Vagina (tissue), 2 donors: Measurements from ENCODE around the gene EBF4.

ENCODE experiments used
- POLR2AphosphoS5 ChIP-seq, 2 donors: sonication (generic); formaldehyde crosslinking; IDR thresholded peaks; one replicate each; pipeline ENCODE4 v1.9.0; 2017; ENCODE audit warnings: antibody characterized with exemption in 2 of 2, mild to moderate bottlenecking in 2 of 2, low read depth in 1 of 2; ENCODE audit not compliant: insufficient read depth in 1 of 2
- TF ChIP-seq, protein P1 (sequence below), 3 experiments: fragments of 450-650 bp in 2 of 3; fragments of 200-600 bp in 1 of 3; sonication (generic) in 1 of 3; IDR thresholded peaks; one replicate each; pipeline ENCODE4 v1.5.1; 2017 to 2019; ENCODE audit warnings: antibody characterized with exemption in 3 of 3, mild to moderate bottlenecking in 2 of 3, moderate library complexity in 2 of 3

DNA sequence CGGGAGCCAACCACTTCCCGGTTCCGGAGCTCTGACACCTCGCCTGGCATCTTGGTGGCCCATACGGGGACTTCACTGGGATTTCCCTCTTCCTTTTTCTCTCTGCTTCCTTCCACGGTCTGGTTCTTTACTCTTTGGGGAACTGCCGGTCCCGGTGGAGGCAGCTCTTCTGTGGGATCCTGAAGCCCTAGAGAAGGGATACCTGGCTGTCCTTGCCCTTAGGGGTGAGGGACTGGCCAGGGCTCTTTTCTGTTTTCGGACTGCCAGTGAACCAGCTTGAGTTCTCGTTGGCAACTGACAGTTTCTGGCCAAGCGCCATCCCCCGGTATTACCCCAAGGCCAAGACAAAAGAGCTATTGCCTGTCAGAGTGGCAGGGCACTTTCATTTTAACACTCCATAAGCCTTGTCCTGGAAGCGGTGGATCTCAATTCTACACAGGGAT lies 108.7 kb downstream of the EBF4 start:
- TF ChIP-seq, protein P1, sequence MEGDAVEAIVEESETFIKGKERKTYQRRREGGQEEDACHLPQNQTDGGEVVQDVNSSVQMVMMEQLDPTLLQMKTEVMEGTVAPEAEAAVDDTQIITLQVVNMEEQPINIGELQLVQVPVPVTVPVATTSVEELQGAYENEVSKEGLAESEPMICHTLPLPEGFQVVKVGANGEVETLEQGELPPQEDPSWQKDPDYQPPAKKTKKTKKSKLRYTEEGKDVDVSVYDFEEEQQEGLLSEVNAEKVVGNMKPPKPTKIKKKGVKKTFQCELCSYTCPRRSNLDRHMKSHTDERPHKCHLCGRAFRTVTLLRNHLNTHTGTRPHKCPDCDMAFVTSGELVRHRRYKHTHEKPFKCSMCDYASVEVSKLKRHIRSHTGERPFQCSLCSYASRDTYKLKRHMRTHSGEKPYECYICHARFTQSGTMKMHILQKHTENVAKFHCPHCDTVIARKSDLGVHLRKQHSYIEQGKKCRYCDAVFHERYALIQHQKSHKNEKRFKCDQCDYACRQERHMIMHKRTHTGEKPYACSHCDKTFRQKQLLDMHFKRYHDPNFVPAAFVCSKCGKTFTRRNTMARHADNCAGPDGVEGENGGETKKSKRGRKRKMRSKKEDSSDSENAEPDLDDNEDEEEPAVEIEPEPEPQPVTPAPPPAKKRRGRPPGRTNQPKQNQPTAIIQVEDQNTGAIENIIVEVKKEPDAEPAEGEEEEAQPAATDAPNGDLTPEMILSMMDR (IDR thresholded peaks at IDR 0.05): no peak
- TF ChIP-seq POLR2AphosphoS5 (IDR thresholded peaks at IDR 0.05; ENCODE audit: insufficient read depth in 1 of 2, low read depth in 1 of 2): no peak
